NB4 (cell line): ENCODE results near the gene KRR1.

Experiments used
- DNase-seq: peaks from one replicate; pipeline ENCODE4 v3.0.0; 2010; ENCODE audit warnings: low read depth
- H3K4me3 ChIP-seq: one replicate; pipeline ENCODE4 v1.5.1; 2011; ENCODE audit warnings: mild to moderate bottlenecking, low read depth, low read length, moderate library complexity
- MYC ChIP-seq: IDR thresholded peaks from 2 replicates; pipeline ENCODE4 v1.6.1; 2011; ENCODE audit warnings: low read depth, low read length
- POLR2A ChIP-seq: IDR thresholded peaks from 2 replicates; pipeline ENCODE4 v1.6.1; 2011; ENCODE audit warnings: mild to moderate bottlenecking; ENCODE audit not compliant: insufficient read length; ENCODE audit errors: extremely low read depth
- TF ChIP-seq, protein P1 (sequence below): IDR thresholded peaks from 2 replicates; pipeline ENCODE4 v1.6.1; 2011; ENCODE audit warnings: low read depth, low read length
- TF ChIP-seq, protein P2 (sequence below): IDR thresholded peaks from one replicate; pipeline ENCODE4 v1.5.1; 2012; ENCODE audit warnings: low read depth, low read length

Gene KRR1

DNA sequence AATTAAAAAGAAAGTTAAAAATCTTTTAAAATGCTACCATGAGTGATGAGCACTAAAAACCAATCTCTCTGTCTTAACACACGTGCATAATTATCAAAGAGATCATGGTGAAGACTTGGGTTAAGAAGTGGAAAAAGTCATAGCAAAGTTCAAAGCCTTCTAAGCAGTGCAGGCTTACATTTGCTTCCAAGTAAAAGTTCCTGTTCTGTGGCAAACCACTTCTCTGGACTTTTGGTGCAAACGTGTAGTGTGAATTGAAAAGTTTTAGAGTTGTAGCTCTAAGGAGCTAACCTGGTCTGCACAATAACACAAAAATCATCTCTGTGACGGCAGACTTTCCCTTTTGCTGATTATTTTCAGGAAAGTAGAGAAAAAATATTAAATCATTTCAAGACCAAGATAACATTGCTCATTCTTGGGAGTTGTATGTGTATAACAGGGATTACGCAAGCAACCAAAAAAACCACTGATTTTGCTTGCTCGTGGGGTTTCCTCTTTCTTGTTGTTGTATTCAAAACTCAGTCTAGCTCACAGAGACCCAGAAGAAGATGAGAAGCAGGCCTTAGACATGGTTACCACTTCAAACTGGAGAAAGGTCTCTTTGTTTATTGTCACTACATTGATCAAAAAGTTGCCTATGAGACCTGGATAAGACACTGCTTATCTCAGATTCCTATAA lies 33.2 kb downstream of the KRR1 start:
- peak overlapping the region; percentile 7 for H3K4me3 ChIP-seq
- TF ChIP-seq, protein P1, sequence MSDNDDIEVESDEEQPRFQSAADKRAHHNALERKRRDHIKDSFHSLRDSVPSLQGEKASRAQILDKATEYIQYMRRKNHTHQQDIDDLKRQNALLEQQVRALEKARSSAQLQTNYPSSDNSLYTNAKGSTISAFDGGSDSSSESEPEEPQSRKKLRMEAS = 0 out of 2 replicates have a peak, but pooled peaks have one; percentile 13
- no peak; the same call in 1 of the 2 replicates for TF ChIP-seq MYC
- DNase-seq = peak; percentile 93

DNA sequence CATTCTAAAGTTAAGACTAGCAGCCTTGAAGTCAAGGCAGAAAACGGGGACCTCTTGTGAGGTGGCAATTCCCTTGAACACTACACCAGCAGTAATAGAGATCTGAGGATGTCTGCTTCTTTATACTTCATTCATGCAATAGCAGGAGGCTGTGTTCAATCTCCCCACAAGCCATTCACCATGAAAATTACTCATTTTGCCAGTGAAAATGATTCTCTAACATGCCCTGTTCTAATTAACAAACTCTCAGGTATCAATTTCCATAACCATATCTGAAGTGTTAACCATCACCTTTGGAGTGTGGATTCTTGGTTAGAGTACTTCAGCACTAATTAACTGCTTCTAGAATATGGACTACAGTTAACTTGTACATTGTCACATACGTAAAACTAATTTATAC lies 34.3 kb downstream of the KRR1 start:
- no peak for TF ChIP-seq POLR2A
- no peak for TF ChIP-seq MYC
- TF ChIP-seq, protein P2, sequence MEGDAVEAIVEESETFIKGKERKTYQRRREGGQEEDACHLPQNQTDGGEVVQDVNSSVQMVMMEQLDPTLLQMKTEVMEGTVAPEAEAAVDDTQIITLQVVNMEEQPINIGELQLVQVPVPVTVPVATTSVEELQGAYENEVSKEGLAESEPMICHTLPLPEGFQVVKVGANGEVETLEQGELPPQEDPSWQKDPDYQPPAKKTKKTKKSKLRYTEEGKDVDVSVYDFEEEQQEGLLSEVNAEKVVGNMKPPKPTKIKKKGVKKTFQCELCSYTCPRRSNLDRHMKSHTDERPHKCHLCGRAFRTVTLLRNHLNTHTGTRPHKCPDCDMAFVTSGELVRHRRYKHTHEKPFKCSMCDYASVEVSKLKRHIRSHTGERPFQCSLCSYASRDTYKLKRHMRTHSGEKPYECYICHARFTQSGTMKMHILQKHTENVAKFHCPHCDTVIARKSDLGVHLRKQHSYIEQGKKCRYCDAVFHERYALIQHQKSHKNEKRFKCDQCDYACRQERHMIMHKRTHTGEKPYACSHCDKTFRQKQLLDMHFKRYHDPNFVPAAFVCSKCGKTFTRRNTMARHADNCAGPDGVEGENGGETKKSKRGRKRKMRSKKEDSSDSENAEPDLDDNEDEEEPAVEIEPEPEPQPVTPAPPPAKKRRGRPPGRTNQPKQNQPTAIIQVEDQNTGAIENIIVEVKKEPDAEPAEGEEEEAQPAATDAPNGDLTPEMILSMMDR = no peak
- TF ChIP-seq, protein P1 = no peak
- H3K4me3 ChIP-seq = no peak overlapping the region
- DNase-seq = no peak

DNA sequence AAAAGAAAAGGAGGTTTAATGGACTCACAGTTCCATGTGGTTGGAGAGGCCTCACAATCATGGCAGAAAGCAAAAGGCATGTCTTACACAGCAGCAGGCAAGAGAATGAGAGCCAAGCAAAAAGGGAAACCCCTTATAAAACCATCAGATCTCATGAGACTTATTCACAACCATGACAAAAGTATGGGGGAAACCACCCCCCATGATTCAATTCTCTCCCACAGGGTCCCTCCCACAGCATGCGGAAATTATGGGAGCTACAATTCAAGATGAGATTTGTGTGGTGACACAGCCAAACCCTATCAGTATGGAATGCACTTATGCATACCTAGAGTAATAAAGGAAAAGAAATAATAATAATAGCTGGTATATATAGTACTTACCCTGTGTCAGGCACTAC lies 35.3 kb downstream of the KRR1 start:
- no peak overlapping the region for H3K4me3 ChIP-seq
- TF ChIP-seq, protein P2 = no peak
- TF ChIP-seq, protein P1 = no peak
- no peak for TF ChIP-seq POLR2A
- no peak for TF ChIP-seq MYC
- no peak for DNase-seq

DNA sequence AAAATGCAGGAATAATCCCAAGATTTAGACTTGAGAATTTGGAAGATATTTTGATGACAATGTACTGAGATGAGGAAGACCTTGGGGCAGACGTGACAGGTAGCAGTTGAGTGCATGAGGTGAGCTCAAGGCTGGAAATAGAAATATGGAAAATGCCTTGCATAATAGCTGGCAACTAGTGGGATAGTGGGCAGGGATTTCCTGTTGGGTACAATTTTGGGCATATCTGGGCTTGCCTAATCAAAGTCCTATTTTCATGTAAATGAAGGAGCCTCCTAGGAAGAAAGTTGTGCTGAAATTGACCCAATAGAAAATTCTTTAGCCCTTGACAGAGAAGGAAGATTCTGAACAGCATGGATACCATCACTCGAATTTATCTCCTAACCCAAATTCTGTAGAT lies 37.3 kb downstream of the KRR1 start:
- H3K4me3 ChIP-seq = no peak overlapping the region
- no peak for TF ChIP-seq POLR2A
- TF ChIP-seq, protein P2 = no peak
- TF ChIP-seq, protein P1 = no peak
- no peak for TF ChIP-seq MYC
- DNase-seq = no peak

GRCh38 chr12:75471902-75472890 lies 39.2 kb downstream of the KRR1 start:
- TF ChIP-seq, protein P2 = no peak
- TF ChIP-seq, protein P1 = no peak
- TF ChIP-seq POLR2A (no peak), MYC (no peak)
- H3K4me3 ChIP-seq = no peak overlapping the region

More at GRCh38 chr12:75471902-75472890, 39.2 kb downstream of the KRR1 start:
- peak; percentile 87 for DNase-seq
